Measurements from ENCODE around the gene IGSF3. TPM values are rescaled to one million over a fixed set of nuclear protein-coding genes. Genes with fewer than 3 reads are reported as not detected.

The IGSF3 gene
- total and polyA plus RNA-seq, 2 donors from 2014 or later: 12.0 to 38.8 TPM

DNA sequence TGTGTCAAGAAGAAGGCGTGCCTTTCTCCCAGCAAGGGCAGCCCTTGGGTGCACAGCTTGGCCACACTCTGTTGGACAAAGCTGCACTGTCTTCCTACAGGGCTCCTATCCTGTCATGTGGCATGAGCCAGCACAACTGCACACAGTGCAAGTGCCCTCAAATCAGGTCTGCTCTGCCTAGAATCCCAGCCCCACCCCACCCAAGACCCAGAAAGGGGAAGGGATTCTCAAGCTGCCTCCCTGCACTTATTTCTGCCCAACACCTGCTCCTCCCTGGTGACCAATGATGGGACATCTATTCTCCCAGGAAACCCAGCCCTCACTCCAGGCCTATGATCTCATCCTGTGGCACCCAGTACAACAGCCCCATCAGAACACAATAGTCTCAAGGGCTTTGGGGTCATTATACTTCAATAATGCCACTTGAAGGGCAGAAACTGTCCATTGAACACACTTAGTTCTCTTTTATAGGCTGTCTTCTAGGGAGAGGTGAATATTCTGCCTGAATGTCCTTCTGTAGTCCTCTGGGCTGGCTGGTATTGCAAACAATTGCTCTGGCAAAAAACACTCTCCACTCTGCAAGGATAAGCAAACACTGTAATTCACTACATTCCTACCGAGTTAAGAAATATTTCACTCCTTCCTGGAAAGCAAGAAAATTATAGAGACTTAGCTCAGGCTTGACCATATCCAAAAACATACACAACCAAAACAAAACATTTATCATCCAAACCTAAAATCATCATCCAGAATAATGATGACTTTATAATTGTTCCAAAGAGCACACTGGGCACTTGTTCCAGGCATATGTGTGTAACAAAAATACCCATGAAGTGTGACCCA lies 43.1 kb upstream of the IGSF3 start:
- intact Hi-C loops (cut with DNase I): no loop called here
- FAIRE-seq: no peak
- no peak overlapping the region for H3K9ac ChIP-seq (ENCODE audit: low read length in 3 of 3)

GRCh38 chr1:116709666-116710167 lies 42.2 kb upstream of the IGSF3 start:
- intact Hi-C loops (cut with DNase I): no loop called here
- FAIRE-seq: no peak
- Histone ChIP-seq H3K9me3 (ENCODE audit: control insufficient read depth in 2 of 3, insufficient read depth in 1 of 3, low read length in 3 of 3) (no peaks in the 10 kb centered on the region), H3K36me3 (ENCODE audit: control insufficient read depth in 2 of 3, insufficient read depth in 3 of 3, low read length in 3 of 3) (no peaks in the 10 kb centered on the region), H3K4me1 (ENCODE audit: control insufficient read depth in 2 of 3, insufficient read depth in 2 of 3, low read depth in 1 of 3, low read length in 3 of 3) (no peaks in the 10 kb centered on the region), H3K27me3 (ENCODE audit: control insufficient read depth, insufficient read depth, low read length) (no peaks in the 10 kb centered on the region), H3K9ac (ENCODE audit: low read length in 3 of 3) (no peak overlapping the region), H3K4me3 (ENCODE audit: low read length in 3 of 3) (no peak overlapping the region), H3K27ac (ENCODE audit: low read depth in 2 of 2, low read length in 2 of 2) (no peak overlapping the region)
- no peak for DNase-seq
- TF ChIP-seq, protein P1, sequence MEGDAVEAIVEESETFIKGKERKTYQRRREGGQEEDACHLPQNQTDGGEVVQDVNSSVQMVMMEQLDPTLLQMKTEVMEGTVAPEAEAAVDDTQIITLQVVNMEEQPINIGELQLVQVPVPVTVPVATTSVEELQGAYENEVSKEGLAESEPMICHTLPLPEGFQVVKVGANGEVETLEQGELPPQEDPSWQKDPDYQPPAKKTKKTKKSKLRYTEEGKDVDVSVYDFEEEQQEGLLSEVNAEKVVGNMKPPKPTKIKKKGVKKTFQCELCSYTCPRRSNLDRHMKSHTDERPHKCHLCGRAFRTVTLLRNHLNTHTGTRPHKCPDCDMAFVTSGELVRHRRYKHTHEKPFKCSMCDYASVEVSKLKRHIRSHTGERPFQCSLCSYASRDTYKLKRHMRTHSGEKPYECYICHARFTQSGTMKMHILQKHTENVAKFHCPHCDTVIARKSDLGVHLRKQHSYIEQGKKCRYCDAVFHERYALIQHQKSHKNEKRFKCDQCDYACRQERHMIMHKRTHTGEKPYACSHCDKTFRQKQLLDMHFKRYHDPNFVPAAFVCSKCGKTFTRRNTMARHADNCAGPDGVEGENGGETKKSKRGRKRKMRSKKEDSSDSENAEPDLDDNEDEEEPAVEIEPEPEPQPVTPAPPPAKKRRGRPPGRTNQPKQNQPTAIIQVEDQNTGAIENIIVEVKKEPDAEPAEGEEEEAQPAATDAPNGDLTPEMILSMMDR (IDR thresholded peaks at IDR 0.05; ENCODE audit: borderline replicate concordance, extremely low read depth, insufficient read depth): no peak

More for the DNA sequence above, 43.1 kb upstream of the IGSF3 start:
- DNase-seq: no peak
- Histone ChIP-seq H3K4me1 (ENCODE audit: control insufficient read depth in 2 of 3, insufficient read depth in 2 of 3, low read depth in 1 of 3, low read length in 3 of 3) (no peaks in the 10 kb centered on the region), H3K4me3 (ENCODE audit: low read length in 3 of 3) (no peak overlapping the region), H3K9me3 (ENCODE audit: control insufficient read depth in 2 of 3, insufficient read depth in 1 of 3, low read length in 3 of 3) (no peaks in the 10 kb centered on the region), H3K27ac (ENCODE audit: low read depth in 2 of 2, low read length in 2 of 2) (no peak overlapping the region), H3K36me3 (ENCODE audit: control insufficient read depth in 2 of 3, insufficient read depth in 3 of 3, low read length in 3 of 3) (no peaks in the 10 kb centered on the region), H3K27me3 (ENCODE audit: control insufficient read depth, insufficient read depth, low read length) (no peaks in the 10 kb centered on the region)
- TF ChIP-seq, protein P1 (IDR thresholded peaks at IDR 0.05; ENCODE audit: borderline replicate concordance, extremely low read depth, insufficient read depth): no peak

- intact Hi-C loops (cut with DNase I): no loop called here
- DNase-seq (no peak), FAIRE-seq (no peak)
- no peak overlapping the region for H3K4me3 ChIP-seq (ENCODE audit: low read length in 3 of 3)
- no peak overlapping the region for H3K27ac ChIP-seq (ENCODE audit: low read depth in 2 of 2, low read length in 2 of 2)
- TF ChIP-seq, protein P1 (IDR thresholded peaks at IDR 0.05; ENCODE audit: borderline replicate concordance, extremely low read depth, insufficient read depth): no peak
- no peaks in the 10 kb centered on the region for H3K36me3 ChIP-seq (ENCODE audit: control insufficient read depth in 2 of 3, insufficient read depth in 3 of 3, low read length in 3 of 3)
- no peaks in the 10 kb centered on the region for H3K4me1 ChIP-seq (ENCODE audit: control insufficient read depth in 2 of 3, insufficient read depth in 2 of 3, low read depth in 1 of 3, low read length in 3 of 3)
- no peaks in the 10 kb centered on the region for H3K9me3 ChIP-seq (ENCODE audit: control insufficient read depth in 2 of 3, insufficient read depth in 1 of 3, low read length in 3 of 3)
- H3K9ac ChIP-seq (ENCODE audit: low read length in 3 of 3): no peak overlapping the region
- H3K27me3 ChIP-seq (ENCODE audit: control insufficient read depth, insufficient read depth, low read length): no peaks in the 10 kb centered on the region
Measured at GRCh38 chr1:116708255-116708900, 40.8 kb upstream of the IGSF3 start.

Data from kidney (tissue), 14 donors.